HG03139 (cell line): Measurements from ENCODE around the gene CHST11.
"Not testable (repeated sequence)": the region's sequence is repeated elsewhere in the genome, so short reads cannot be mapped to it uniquely, and the experiment has no call there.

Experiments
- ATAC-seq: cut with Tn5 transposase; IDR thresholded peaks from one replicate; pipeline ENCODE4 v1.9.1; 2021; ENCODE audit not compliant: unreplicated experiment

CHST11 gene

GRCh38 chr12:104729610-104730446, 273.1 kb downstream of the CHST11 start:
- no peak for ATAC-seq

GRCh38 chr12:104730763-104731162, 274.0 kb downstream of the CHST11 start:
- ATAC-seq = no peak

GRCh38 chr12:104733717-104734175, 277.0 kb downstream of the CHST11 start:
- ATAC-seq = no peak

- ATAC-seq = no peak
Measured at GRCh38 chr12:104734541-104735095, 277.9 kb downstream of the CHST11 start.

GRCh38 chr12:104735801-104736200, 279.1 kb downstream of the CHST11 start:
- ATAC-seq = no peak

- ATAC-seq = no peak
Measured at GRCh38 chr12:104736307-104736706, 279.6 kb downstream of the CHST11 start.

- ATAC-seq = no peak
Measured at GRCh38 chr12:104737113-104737512, 280.4 kb downstream of the CHST11 start.

GRCh38 chr12:104737791-104738301, 281.1 kb downstream of the CHST11 start:
- no peak for ATAC-seq

- ATAC-seq = no peak
Measured at GRCh38 chr12:104738331-104738730, 281.6 kb downstream of the CHST11 start.

GRCh38 chr12:104738776-104739642, 282.3 kb downstream of the CHST11 start:
- ATAC-seq = no peak

- peak; percentile 62 for ATAC-seq
Measured at GRCh38 chr12:104740668-104741067, 283.9 kb downstream of the CHST11 start.

- peak; percentile 15 for ATAC-seq
Measured at GRCh38 chr12:104741077-104741476, 284.3 kb downstream of the CHST11 start.

- ATAC-seq = no peak
Measured at GRCh38 chr12:104741497-104742367, 285.0 kb downstream of the CHST11 start.

GRCh38 chr12:104742551-104743201, 285.9 kb downstream of the CHST11 start:
- no peak for ATAC-seq

GRCh38 chr12:104743202-104743580, 286.4 kb downstream of the CHST11 start:
- no peak for ATAC-seq

GRCh38 chr12:104743753-104744548, 287.2 kb downstream of the CHST11 start:
- ATAC-seq = not testable (repeated sequence)

- no peak for ATAC-seq
Measured at GRCh38 chr12:104746467-104747088, 289.8 kb downstream of the CHST11 start.

GRCh38 chr12:104747330-104747729, 290.6 kb downstream of the CHST11 start:
- ATAC-seq = no peak

GRCh38 chr12:104747955-104748354, 291.2 kb downstream of the CHST11 start:
- ATAC-seq = no peak
